Endothelial cell of hepatic sinusoid (primary cell): ENCODE data around the gene SPEN.

Source experiments
- in situ Hi-C: cut with HindIII; loops from 2 replicates; pipeline ENCODE4 v1.10.0; 2017; ENCODE audit warnings: low sequenced_read_pairs

SPEN gene

DNA sequence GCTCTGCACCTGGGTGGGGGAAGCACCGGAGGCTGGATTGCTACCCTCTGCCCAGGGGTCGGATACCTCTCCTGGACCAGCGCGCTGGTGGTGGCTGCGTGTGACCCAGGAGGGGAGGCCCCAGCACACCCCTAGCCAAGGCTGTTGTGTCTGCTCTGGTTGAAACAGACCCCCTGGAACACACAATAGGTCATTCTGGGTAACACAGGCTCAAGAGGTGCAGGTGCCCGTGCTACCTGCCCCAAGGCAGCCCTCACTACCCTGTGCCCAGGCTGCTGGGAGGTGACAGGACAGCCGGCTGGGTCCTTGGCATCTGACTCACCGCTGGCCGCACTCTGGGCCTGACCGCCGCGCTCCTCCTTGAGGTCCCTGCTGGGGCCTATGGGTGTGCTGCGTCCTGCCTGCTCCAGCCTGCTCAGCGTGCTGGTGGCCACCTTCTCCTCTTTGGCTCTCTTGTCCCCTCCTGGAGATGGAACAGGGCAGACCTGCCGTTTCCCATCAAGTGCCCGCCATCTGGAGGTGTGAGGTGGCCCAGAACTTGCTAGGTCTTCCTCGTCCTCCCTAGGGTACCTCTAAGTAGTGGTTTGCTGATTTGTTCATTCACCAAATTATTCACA lies 98.4 kb downstream of the SPEN start:
- in situ Hi-C loops = no loop called here

DNA sequence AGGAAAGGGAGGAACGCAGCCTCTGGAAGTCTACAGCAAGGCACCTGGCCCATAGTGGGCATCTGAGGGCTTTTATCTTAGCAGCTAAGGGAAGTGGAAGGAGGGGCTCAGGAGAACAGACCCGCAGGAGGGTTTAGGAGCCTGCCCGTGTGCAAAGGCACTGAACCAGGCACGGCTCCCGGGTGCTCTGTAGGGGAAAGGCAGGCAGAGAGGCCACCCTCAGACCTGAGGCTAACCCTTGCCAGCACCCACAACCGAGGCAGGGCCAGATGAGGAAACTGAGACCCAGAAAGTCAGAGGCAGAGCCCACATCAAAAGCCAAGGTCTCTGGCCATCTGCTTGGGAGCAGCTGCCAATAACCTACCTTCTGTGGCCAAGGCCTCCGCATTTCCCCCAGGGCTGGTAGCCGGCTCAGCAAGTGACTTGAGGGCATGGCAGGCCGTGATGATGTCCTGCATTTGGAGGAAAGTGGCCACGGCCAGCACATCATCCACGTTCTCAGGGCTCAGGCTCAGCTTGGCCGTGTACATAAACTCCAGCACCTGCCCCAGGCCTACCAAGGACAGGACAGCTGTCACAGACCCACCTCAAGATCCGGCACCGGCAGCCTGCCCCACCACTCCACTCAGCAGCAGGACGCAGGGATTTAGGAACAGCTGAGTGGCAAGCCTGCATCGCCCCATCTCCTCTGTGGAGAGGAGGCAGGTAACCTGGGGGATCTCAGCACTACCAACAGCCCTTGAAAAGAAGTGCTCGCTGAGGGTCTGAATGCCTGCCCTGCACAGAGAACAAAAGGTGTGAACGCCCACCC lies 99.3 kb downstream of the SPEN start:
- in situ Hi-C loops = no loop called here

DNA sequence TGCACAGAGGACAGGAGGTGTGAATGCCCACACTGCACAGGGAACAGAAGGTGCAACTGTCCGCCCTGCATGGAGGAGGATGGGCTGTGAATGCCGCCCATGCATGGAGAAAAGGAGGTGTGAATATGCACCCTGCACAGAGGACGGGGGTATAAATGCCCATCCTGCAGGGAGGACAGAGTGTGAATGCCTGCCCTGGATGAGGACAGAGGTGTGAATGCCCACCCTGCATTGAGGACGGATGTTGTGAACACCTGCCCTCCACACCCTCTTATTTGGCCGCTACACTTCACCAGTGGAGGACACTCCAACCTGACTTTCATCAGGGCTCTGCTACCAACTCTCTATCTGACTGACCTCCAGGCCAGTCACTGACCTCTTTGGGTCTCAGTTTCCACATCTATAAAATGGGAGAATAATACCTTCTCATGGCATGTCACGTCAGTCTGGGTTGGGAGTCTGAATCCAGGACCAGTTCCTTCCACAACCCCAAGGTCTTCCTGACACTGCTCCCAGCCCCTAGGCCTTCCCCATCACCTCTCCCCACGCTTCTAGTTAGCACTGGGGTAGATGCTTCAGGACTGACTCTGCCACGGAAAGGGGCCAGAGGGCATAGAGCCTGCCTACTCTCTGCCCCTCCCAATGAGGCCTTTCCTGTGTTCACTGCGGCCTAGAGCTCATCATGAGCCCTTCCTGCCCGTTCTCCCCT lies 100.0 kb downstream of the SPEN start:
- in situ Hi-C loops = no loop called here

DNA sequence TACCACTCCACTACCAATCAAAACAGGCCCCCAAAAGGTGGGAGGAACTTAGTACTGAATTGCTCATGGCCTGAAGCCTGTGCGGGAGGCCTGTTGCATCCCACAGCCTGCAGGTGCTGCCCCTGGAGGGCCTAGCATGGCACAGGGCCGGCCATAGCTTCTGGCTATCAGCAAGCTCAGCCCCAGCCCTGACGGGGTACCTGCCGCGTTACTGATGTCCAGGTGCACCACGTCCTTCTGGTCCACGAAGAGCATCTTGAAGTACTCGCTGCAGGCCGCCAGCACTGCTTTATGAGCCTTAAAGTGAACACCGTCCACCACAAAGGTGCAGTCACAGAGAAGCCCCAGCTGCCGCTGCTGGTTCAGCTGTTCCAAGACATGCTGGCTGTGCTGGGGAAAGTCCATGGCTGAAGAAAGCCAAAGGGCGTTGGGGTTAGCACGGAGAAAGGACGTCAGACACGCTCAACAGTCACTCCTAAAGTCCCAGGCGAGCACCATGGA lies 100.6 kb downstream of the SPEN start:
- in situ Hi-C loops = no loop called here

DNA sequence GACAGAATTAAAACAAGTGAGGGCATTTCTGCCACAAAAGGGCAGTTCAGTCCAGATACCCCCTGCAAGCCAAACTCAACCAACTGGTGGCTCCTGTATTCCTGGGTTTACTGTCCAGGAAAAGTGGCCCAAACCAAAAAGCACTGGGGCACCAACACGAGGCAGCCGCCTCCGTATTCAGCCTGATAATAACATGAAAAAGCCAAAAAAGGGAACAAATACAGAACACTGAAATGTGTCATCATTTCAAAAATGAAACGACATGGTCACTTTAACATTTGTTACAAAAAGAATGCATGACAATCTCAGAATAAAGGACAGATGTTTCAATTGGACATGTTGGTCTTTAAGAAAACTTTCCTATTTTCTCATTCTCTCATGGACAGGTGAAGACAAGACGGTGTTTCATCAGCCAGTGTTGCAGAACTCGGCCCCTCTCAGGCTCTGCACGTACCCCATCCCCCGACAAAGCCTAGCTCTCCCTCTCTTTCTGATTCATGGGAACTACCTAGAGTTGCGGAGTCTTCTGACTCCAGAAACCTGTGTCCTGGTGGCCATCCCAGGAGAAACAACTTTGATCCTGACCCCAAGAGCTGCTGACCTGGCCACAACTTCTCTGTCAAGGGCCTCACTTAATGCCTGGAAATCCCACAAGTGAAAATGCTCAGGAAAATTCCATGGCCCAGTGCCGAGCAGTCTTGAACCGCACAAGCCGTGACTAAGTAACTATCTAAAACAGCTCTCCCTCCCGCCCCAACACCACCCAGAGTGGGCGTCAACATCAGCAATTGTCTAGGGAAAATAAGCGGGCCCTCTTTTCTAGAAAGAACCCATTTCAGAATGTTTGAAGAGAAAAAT lies 101.3 kb downstream of the SPEN start:
- in situ Hi-C loops = no loop called here

DNA sequence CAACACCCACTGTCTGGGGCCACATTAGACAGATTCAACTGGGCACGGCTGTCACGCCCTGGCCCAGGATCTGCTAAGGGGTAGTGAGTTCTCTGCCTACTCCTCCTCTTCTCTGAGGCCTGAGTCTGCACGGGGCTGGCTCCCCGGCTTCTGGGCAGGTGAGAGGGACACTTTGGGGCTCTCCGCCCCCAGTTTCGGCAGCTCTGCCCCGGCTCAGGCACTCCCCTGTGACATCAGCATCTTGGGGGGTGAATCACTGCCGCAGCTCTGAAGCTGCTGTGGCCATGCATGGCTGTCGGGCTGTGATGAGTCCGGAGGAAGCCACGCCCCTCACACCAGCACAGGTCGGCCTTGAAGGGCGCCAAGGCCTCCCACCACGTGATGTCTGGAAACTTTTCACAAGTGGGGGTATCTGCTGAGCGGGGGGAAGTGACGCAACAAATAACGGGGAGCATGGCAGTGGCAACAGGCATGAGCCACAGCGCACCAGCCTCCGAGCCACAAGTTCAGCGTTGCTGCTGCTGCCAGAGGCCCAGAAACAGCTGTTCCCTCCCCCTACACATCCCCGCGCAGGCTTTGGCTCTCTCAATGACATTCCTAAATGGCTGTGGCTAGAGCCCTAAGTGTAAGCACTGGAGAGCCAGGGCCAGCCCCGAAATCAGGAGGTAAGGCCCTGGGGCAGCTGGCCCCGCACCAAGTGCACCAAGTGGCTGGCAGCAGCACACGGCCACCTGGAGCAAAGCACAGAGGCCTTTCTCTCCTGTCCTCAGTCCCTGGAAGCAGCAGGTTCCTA lies 102.1 kb downstream of the SPEN start:
- in situ Hi-C loops = no loop called here

DNA sequence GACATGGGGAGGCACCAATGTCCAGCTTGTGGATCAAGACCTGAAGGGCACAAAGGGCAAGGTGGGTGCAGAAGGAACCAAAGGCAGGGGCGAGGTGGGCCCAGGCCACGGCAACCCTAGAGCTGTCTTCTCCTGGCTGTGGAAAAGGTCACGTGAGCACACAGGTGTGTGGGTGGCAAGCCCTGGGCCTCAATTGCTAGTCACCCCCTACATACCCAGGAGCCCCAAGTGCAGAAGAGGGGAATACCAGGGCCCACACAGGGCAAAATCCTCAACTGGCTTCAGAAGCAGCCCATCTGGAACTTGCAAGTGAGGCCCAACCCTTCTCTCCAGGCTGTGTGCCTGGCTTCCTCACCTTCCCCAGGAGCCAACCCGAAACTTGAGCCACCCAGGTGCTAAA lies 102.8 kb downstream of the SPEN start:
- in situ Hi-C loops = no loop called here

DNA sequence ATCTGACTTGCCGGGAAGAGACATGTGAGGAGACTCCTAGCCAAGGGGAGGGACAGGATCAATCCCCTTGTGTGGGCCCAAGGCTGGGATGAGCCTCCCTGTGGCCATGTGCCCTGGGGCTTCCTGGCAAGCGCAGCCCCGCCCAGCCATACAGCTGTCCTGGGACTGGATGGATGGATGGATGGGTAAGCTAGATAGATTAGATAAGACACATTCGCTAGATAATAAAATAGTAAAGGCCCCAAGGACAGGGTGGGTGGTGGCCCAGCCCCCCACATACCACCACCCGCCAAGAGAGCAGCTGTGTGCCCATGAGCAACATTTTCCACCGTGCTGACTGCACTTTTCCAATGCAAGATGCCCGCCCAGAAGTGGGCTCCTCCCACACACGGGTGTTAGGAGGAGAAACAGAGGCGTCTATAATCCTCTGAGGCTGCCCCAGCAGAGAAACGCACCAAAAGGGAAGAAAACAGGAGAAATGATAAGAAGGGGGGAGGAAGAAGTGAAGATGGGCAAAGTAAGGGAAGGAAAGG lies 103.3 kb downstream of the SPEN start:
- in situ Hi-C loops = no loop called here

DNA sequence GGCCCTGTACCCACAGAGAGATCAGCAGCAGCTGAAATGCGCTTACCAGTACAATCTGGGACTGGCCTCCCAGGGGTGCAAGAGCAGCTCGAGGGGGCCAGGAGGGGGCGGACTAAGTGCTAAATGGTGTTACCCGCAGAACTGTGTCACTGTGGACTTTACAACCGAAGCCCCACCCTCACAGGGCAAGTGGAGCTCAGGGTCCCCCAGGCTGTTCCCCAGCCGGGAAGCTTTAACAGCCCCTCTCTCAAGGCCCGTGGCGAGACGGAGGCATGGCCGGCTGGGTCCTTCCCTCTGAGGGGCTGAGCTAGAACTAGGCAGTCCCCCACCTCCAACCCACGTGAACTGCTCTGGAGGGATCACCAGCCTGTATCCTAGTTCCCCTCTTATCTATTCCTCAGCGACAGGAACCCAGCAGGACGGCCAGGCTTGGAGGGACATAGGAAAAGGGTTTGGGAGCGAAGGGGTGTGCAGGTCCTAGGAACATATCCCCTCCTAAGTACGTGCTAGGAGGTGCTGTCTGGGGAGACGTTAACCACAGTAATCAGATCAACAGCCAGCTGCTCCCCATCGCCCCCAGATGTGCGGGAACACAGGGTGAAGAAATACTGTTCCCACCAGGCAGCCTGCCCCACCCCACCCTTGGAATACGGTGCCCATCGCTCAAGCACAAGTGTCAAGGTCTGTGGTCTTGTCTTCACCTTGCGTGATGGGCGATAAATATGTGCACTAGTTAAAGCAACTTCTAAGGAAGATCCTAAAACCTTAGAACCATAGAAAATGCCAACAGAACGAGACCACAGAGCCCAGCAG lies 104.0 kb downstream of the SPEN start:
- in situ Hi-C loops = no loop called here

DNA sequence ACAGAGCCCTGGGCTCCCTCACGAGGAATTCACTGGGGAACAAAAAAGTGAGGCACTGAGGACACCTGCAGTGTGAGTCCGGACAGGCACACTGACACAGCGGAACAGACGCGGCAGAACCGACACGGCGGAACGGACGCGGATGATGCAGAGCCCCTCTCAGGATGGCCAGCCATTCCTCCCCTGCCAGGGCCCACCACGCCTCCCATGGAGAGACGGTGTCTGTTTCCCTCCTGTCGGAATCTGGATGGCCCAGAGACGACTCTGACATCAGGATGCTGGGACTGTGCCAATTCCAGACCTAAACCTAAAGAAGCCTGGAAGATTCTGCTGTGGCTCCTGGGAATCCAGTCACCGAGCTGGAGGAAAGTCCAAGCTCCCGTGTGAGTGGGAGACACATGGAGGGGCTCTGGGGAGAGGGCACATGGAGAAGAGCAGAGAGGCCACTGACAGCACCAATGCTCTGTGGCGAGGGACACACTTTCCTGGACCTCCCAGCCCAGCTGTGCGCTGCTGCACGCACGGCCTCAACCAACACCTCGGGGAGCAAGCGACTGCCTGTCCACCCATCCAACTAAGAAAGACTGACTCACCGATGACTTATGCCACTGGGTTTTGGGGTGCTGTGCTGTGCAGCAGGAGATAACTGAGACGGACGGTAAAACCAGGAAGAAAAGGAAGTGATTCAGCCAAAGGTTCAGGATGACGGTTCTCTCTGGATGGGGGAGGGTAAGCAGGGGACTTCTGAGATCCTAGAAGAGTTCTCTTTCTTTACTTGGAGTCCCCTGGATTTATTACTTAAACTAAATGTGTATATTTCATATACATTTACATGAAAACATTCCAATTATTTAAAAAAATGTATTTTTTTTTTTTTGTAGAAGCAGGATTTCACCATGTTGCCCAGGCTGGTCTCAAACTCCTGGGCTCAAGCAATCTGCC lies 105.1 kb downstream of the SPEN start:
- in situ Hi-C loops = no loop called here

DNA sequence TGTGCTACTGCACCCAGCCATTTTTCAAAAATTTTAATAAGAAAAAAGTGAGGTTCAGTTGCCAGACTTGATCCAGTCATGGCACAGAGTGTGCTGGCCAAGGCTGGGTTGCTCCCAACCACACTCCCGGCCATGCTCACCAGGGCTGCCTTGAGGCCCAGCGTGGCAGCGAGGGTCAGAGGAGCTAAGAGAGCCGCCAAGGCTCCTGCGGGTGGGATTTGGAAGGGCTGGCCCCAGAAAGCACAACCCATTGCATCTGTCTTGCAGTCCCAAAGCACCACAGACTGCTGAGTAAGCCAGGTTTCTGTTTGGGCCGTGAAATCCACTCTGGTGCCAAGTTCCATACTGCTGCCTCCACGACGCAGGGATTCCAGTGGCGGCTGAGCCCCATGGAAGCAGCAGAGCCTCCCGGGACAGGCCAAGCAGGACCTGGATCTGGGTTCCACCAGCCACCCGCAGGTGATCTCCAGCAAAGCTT lies 105.8 kb downstream of the SPEN start:
- in situ Hi-C loops = no loop called here

DNA sequence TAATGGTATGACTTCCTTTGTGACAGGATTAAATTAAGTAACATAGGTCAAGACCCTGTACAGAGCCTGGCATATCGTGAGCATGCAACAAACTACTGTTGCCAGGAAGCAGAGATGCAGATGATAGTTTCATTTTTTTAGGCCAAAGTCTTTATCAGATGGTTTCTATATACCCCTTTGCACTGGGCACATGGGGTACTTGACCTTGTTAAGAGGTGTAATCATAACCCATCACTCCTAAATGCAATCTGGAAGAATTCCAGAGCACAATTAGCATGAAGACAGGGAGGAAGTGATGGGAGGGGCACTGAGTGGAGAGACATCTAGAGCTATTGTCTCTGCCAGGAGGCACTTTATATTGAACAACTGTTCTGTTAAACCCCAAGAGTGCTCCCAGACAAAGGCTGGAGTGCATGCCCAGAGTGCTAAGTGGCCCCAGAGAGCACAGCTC lies 106.3 kb downstream of the SPEN start:
- in situ Hi-C loops = no loop called here

DNA sequence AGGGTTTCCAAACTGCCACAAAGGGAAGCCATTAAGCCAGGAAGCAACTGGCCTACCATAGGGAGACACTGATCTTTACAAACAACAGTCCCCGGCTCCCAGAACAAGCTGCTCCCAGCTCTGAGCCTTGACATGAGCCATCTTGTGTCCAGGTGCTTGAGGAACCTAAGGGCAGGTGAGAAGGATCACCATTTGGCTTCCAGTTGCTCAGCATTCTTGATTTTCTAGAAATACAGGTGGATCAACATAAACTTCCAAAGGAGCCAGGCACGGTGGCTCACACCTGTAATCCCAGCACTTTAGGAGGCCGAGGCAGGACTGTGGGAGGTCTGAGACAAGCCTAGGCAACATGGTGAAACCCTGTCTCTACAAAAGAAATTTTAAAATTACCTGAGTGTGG lies 106.8 kb downstream of the SPEN start:
- in situ Hi-C loops = no loop called here

DNA sequence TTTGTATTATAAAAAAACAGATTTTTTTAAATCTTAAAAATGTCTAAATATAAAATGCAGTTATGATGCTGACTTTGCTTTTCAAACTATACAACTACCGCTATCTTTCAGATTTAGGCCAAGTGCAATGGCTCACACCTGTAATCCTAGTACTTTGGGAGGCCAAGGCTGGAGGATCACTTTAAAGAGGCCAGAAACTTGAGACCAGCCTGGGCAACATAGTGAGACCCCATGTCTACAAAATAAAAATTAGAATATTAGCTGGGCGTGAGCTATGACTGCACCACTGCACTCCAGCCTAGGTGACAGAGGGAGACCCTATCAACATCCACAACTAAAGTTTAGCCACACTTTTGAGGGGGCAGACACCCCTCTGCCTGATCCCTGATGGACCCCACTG lies 108.0 kb downstream of the SPEN start:
- in situ Hi-C loops = no loop called here

DNA sequence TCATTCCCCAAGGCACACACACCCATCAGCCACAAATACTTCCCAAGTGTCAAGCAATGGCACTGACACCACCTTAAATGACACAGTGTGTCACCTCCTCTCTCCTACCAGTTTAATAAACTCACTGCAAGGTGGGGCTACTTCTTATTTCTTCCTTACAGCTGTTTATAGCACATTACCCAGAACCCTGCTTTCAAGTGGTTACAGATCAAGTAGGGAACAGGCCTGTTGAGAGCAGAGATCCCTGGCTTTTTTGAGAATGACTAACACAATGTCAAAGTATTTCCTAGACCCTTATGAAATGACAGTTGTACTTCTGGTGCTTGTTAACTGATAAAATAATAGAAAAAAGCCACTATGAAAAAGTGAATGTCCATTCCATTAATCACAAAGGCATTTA lies 108.6 kb downstream of the SPEN start:
- in situ Hi-C loops = no loop called here

DNA sequence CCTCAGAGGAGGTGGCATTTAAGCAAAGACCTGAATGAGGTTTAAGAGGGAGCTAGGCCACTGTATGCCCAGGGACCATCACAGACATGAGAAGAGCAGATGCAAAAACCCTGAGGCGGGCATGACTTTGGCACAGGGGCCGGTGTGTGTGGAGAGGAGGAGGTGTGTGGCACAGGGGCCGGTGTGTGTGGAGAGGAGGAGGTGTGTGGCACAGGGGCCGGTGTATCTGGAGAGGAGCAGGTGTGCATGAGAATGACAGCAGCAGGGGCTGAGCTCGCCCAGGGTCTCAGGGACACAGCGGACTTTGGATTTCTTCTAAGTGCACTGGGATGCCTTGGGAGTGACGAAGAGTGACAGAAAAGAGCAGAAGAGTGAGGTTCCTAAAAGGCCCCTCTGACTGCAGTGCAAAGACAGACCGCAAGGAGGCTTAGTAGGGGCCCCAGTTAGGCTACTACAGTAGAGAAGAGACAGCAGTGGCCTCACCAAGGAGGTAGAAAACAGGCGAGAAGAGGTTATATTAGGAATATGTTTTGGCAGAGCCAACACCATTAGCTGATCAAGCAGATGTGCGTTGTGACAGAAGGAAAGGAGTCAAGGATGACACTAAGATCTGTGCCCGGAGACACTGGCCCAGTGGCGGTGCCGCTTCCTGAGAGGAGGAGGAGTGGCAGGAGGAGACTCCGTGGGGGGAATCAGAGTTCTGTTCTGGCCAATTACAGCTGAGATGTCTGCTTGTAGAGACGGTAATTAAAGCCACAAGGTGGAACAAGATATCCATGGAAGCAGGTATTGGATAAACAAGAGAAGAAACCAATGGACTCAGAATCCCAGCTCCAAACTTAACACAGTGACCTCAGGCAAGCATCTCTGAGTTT lies 110.0 kb downstream of the SPEN start:
- in situ Hi-C loops = no loop called here

DNA sequence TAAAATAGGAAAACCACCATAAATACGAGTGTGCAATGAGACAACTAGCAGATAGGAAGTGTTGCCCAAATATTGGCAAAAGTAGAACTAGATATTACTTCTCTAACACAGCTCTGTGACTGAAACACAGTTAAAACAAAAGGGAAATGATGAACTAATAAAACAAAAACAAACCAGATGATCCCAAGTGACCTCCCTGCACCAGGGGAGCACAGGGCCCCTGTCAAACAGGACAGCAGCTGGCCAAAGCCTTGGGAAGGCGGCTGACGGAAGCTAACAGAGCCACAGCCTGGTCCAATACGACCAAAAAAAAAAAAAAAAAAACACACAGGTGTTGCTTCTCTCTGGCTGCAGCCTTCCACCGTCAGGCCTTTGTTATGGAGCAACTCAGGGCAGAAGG lies 110.6 kb downstream of the SPEN start:
- in situ Hi-C loops = no loop called here
